Spinal cord (tissue), 10 donors: ENCODE data around the gene TMEM203. TPM values are rescaled to one million over a fixed set of nuclear protein-coding genes. Genes with fewer than 3 reads are reported as not detected.

Experiments
- DNase-seq, 6 donors: peaks; one replicate each; pipeline versions ENCODE4 v3.0.0 to v3.0.0-alpha.2; 2013 to 2015; ENCODE audit warnings: low spot score in 6 of 6, low read depth in 4 of 6
- H3K27ac ChIP-seq: one replicate; pipeline ENCODE4 v1.5.1; 2013; ENCODE audit warnings: low read depth, low read length, control low read depth
- H3K27me3 ChIP-seq: one replicate; pipeline ENCODE4 v1.6.1; 2013; ENCODE audit warnings: low read length; ENCODE audit not compliant: control insufficient read depth, insufficient read depth
- H3K36me3 ChIP-seq: one replicate; pipeline ENCODE4 v1.6.1; 2013; ENCODE audit warnings: low read length; ENCODE audit not compliant: control insufficient read depth, insufficient read depth
- H3K4me1 ChIP-seq: one replicate; pipeline ENCODE4 v1.6.1; 2013; ENCODE audit warnings: low read length; ENCODE audit not compliant: control insufficient read depth, insufficient read depth
- H3K4me3 ChIP-seq: one replicate; pipeline ENCODE4 v1.5.1; 2013; ENCODE audit warnings: low read depth, low read length, control low read depth
- H3K9me3 ChIP-seq: one replicate; pipeline ENCODE4 v1.6.1; 2013; ENCODE audit warnings: low read length; ENCODE audit not compliant: control insufficient read depth, insufficient read depth
- WGBS: methylation state at CpG from one replicate; pipeline ENCODE4 v1.1.5; 2013; ENCODE audit warnings: missing lambda C conversion rate; ENCODE audit not compliant: insufficient coverage; 5-methylcytosine and 5-hydroxymethylcytosine counted together
- polyA plus RNA-seq, 2 donors: library from polyadenylated mRNA; unstranded; fragments of 120-200 nt; gene quantifications; one replicate each; pipeline ENCODE4 v1.2.1, GENCODE V29; 2013; ENCODE audit not compliant: insufficient read length in 2 of 2
- total RNA-seq, 2 donors: library from RNA; depleted of rRNA in 1 of 2; stranded (reverse); fragments of 120-200 nt in 1 of 2; fragments of >200 nt in 1 of 2; gene quantifications; one replicate each; pipeline versions ENCODE4 v1.2.3 to v1.2.4, GENCODE V29; 2013 to 2014
- donor health status: healthy.

The TMEM203 gene
- total and polyA plus RNA-seq, 4 donors, result 28.5 to 50.7 (median 41.4) TPM

DNA sequence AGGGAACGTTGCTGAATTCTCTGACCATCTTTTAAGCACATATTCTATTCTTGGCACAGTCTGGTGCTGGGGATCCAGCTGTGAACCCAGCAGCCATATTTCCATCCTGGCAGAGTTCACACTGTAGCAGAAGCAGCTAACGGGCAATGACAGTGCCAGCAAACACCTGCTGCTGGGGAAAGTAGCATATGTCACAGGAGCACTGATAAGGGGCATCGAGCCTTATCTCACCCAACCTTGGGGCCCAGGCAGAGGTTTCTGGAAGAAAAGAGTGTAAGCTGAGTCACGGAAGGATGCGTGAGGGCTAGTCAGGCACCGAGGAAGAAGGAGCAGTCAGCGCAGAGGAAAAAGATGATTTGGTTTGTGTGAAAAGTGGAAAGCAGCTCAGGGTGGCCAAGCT lies 1.2 kb upstream of the TMEM203 start:
- peaks cover 32% of the 10 kb centered on the region for H3K4me1 ChIP-seq
- peaks cover 39% of the 10 kb centered on the region for H3K36me3 ChIP-seq
- no peaks in the 10 kb centered on the region for H3K9me3 ChIP-seq
- no peak for DNase-seq
- H3K27ac ChIP-seq, result no peak overlapping the region
- WGBS, result 92% methylated on average over 6 of the region's 7 CpGs
- no peak overlapping the region for H3K4me3 ChIP-seq
- H3K27me3 ChIP-seq, result no peaks in the 10 kb centered on the region

DNA sequence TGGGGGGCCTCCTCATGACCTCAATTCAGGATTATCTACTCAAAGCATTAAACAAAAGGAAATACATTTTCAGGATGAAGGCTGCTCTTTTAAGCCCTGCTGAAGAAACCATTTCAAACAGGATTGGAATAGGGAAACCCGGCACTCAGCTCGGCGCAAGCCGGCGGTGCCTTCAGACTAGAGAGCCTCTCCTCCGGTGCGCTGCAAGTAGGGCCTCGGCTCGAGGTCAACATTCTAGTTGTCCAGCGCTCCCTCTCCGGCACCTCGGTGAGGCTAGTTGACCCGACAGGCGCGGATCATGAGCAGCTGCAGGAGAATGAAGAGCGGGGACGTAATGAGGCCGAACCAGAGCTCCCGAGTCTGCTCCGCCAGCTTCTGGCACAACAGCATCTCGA lies 720 bp downstream of the TMEM203 start:
- DNase-seq, result no peak
- Histone ChIP-seq H3K36me3 (peaks cover 26% of the 10 kb centered on the region), H3K27me3 (no peaks in the 10 kb centered on the region), H3K27ac (no peak overlapping the region), H3K9me3 (no peaks in the 10 kb centered on the region), H3K4me3 (peak overlapping the region; percentile 76), H3K4me1 (peaks cover 40% of the 10 kb centered on the region)
- WGBS, result 18% methylated on average over 21 of the region's 21 CpGs

DNA sequence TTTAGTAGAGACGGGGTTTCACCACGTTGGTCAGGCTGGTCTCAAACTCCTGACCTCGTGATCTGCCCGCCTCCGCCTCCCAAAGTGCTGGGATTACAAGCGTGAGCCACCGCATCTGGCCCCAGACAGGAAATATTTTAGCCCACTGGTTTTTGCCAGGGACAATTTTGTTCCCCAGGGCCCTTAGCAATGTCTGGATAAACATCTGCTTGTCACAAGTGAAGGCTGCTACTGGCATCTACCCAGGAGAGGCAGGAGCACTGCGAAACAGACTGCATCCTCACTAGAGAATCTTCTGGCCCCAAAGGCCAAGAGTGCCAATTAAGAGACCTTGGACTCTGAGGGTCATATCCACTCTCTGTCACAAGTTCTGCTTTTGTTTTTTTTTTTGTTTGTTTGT lies 2.5 kb downstream of the TMEM203 start:
- WGBS, result 84% methylated on average over 8 of the region's 8 CpGs
- no peaks in the 10 kb centered on the region for H3K27me3 ChIP-seq
- H3K9me3 ChIP-seq, result no peaks in the 10 kb centered on the region
- DNase-seq, result no peak
- H3K4me1 ChIP-seq, result peaks cover 58% of the 10 kb centered on the region
- no peak overlapping the region for H3K27ac ChIP-seq
- H3K36me3 ChIP-seq, result peaks cover 27% of the 10 kb centered on the region
- no peak overlapping the region for H3K4me3 ChIP-seq

DNA sequence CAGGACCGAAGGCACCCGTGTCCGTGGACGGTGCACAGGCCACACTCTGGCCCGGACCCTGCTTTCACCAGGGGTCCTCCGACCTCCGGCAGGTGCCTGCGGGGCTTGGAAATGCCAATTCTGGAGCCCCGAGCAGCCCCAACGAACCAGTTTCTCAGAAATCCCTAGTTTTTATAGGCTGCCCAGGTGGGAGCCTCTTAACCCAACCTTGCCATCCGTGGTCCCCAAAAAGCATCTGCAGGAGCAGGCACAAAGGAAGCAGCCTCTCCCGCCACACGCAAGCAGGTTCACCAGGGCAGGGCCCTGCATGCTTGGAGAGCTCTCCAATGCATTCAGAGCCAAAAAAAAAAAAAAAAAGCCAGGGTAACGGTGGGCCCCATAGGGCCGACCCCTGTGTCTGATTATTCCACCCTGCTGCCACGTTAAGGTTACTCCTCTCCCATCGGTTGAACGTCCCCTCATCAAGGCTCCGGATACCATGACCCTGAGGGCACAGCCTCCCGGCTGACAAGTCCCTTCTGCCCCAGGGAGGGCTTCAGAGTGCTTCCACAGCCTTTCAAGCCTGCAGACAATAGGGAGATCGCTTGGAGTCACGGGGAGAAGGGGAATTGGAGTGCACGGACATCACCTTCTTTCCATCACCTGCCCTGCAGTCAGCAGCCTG lies 4.1 kb downstream of the TMEM203 start:
- Histone ChIP-seq H3K4me1 (peaks cover 64% of the 10 kb centered on the region), H3K9me3 (no peaks in the 10 kb centered on the region), H3K36me3 (peaks cover 39% of the 10 kb centered on the region), H3K4me3 (peak overlapping the region; percentile 70), H3K27me3 (no peaks in the 10 kb centered on the region), H3K27ac (peak overlapping the region; percentile 61)
- WGBS, result 12% methylated on average over 17 of the region's 23 CpGs
- DNase-seq, result no peak

DNA sequence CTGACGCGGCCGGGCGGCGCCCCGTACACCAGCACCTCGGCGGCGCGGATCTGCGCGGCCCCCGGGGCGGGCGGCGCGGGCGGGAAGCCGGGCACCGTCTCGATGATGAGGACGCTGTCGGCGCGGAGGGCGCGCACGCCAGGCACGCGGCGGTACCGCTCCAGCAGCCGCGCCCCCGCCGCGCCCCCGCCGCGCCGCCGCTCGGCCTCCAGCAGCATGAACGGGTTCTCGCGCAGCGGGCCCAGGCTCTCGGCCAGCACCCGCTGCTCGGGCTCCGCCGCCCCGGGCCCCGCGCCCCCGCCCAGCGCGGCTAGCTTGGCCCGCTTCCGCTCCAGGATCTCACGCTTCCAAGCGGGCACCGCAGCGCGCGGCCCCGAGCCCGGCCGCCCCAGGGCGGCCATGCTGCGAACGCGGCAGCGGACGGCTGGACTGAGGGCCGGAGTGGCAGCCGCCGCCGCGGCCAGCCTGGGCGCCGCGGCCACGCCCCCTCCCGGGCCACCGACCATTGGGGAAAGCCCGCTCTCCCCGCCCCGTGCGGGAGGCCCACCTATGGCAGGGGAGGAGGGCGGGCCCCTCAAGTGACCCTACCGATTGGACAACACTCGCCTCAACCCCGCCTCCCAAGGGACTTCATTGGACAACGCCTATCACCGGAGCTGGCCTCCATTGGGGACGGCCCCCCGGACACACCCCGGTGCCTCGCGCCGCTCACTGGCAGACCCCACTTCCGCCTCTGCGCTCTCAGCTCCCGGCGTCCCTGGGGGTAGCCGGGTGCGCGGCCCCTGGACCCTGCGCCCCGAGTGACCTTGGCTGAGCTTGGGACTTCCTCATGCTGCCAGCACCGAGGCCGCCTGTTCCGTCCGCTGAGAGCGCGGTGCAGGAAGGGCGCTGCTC lies 4.9 kb downstream of the TMEM203 start, which contains the start of gene TPRN:
TPRN (minus strand) TSS at position 431 of the 894 bp plus-strand sequence; CDS start at position 401, 30 bp downstream.
- Histone ChIP-seq H3K4me1 (peaks cover 60% of the 10 kb centered on the region), H3K36me3 (peaks cover 46% of the 10 kb centered on the region), H3K4me3 (peak within 1 kb of the TSS; percentile 70), H3K27ac (peak within 1 kb of the TSS; percentile 61), H3K9me3 (no peaks in the 10 kb centered on the region), H3K27me3 (no peaks in the 10 kb centered on the region)
- peak; percentile 89 to 100 (median 96) for DNase-seq
- WGBS, result under 1% methylated on average over 117 of the region's 118 CpGs

DNA sequence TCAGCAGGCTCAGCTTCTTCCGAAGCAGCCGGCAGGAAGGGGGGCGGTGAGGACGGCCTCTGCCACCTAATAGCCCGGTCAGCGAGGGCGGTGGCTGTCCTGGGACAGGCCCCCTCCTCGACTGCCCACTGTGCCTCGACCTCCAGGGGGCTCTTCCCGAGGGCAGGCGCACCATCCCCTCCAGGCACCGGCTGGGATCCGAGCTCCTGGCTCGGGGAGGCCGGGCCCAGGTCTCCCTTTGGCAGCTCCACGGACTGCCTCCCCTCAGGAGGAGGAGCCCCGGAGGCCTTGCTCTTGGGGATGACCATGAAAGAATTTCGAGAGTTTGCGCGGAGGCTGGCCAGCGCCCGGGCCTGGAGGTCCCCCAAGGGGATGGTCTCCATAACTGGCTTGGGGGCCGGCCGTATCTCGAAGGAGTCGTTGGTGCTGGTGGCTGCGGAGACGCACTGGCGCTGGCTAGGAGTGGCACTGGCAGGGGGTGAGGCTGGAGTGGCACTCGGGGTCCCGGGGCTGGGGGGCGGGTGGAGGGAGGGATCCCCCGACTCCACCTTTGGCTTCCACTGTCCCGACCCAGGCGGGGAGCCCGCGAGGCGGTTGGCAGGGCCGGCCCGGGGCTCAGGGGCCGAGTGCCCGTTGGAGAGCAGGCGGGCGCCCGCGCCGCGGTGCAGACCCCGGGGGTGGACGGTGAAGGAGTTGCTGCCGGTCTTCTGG lies 5.9 kb downstream of the TMEM203 start:
- no peak overlapping the region for H3K27ac ChIP-seq
- 23% methylated on average over 38 of the region's 51 CpGs for WGBS
- no peaks in the 10 kb centered on the region for H3K9me3 ChIP-seq
- H3K4me3 ChIP-seq, result peak overlapping the region; percentile 24
- no peak for DNase-seq
- peaks cover 55% of the 10 kb centered on the region for H3K36me3 ChIP-seq
- peaks cover 64% of the 10 kb centered on the region for H3K4me1 ChIP-seq
- no peaks in the 10 kb centered on the region for H3K27me3 ChIP-seq

DNA sequence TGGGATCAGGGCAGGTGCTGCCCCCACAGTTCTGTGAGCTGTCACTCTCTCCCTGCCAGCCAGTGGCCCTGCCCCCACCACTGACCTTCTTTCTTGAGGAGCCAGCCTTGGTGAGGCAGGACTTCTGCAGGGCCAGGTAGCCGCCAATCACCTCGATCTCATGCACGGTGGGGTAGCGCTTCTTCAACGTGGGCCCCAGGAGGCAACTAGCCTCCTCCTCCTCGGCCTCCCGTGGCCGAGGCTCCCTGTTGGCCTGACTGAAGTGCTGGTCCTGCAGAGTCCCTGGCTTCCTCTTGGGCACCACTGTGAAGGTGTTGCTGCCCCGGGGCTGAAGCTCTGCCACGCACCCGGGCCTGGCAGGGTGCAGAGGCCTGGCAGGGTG lies 6.6 kb downstream of the TMEM203 start:
- Histone ChIP-seq H3K9me3 (no peaks in the 10 kb centered on the region), H3K27me3 (no peaks in the 10 kb centered on the region), H3K4me1 (peaks cover 61% of the 10 kb centered on the region), H3K4me3 (no peak overlapping the region), H3K36me3 (peaks cover 62% of the 10 kb centered on the region), H3K27ac (no peak overlapping the region)
- no peak for DNase-seq
- WGBS, result 82% methylated on average over 8 of the region's 11 CpGs

DNA sequence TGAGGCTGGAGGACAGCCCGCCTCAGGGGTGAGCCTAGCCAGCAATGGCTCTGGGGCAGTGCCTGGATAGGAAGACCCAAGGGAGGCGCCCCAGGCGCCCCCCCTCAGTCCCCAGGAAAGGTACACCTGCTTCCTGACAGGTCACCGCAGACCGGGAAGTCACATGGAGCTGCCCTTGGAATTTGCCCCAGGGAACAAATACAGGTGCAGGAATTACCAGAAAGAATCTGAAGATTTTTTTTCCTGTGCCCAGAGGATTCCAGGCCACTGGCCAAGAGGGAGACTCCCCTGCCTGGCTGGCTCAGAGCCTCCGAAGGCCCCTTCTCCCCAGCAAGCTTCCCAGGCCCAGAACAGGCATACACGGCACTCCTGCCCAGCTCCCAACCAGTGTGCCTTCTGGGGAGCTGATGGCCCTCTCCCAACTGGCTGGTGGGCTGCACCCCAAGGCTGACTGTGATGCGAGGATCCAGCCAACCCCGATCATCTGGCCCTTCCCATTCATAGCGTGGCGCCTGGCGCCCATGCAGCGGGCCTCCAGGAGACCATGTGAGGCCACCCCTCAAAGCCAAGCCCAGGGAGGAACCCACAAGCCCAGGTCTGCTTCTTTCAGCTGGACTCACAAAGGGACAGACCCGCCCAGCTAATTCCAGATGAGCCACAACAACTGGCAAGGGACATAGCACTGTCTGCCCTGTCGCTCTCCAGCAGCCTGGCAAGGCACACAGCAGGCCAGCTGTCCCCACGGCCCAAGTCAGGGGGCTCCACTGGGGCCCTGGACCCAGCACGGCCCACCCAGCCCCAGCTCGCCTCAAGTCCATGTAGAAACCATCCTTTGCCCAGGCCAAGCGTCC lies 7.2 kb downstream of the TMEM203 start:
- Histone ChIP-seq H3K36me3 (peaks cover 66% of the 10 kb centered on the region), H3K27me3 (no peaks in the 10 kb centered on the region), H3K4me3 (no peak overlapping the region), H3K9me3 (no peaks in the 10 kb centered on the region), H3K4me1 (peaks cover 57% of the 10 kb centered on the region), H3K27ac (no peak overlapping the region)
- DNase-seq, result no peak
- 83% methylated on average over 19 of the region's 19 CpGs for WGBS
